Endodermal cell (in vitro differentiated cells): ENCODE measurements around the gene MYCBPAP. TPM values are rescaled to one million over a fixed set of nuclear protein-coding genes. Genes with fewer than 3 reads are reported as not detected.

ENCODE experiments used
- DNase-seq: peaks from one replicate; pipeline ENCODE4 v3.0.0-alpha.2; 2017
- H3K27ac ChIP-seq: 2 replicates; pipeline ENCODE4 v1.5.1; 2013; ENCODE audit warnings: mild to moderate bottlenecking, low read depth, low read length, moderate library complexity
- H3K27me3 ChIP-seq: 2 replicates; pipeline ENCODE4 v1.6.1; 2013; ENCODE audit warnings: mild to moderate bottlenecking, low read length, moderate library complexity; ENCODE audit not compliant: insufficient read depth, control insufficient read depth, poor library complexity, severe bottlenecking
- H3K36me3 ChIP-seq: 2 replicates; pipeline ENCODE4 v1.7.0; 2013; ENCODE audit warnings: mild to moderate bottlenecking, low read length, moderate library complexity; ENCODE audit not compliant: control insufficient read depth, insufficient read depth
- H3K4me1 ChIP-seq: one replicate; pipeline ENCODE4 v1.7.0; 2013; ENCODE audit warnings: low read length; ENCODE audit not compliant: control insufficient read depth, insufficient read depth
- H3K4me3 ChIP-seq: 2 replicates; pipeline ENCODE4 v1.5.1; 2013; ENCODE audit warnings: mild to moderate bottlenecking, low read length, moderate library complexity
- H3K9ac ChIP-seq: 2 replicates; pipeline ENCODE4 v1.6.1; 2013; ENCODE audit warnings: mild to moderate bottlenecking, low read length, moderate library complexity; ENCODE audit not compliant: poor library complexity, severe bottlenecking; ENCODE audit errors: extremely low read depth
- H3K9me3 ChIP-seq: 2 replicates; pipeline ENCODE4 v1.6.1; 2013; ENCODE audit warnings: mild to moderate bottlenecking, low read length, moderate library complexity; ENCODE audit not compliant: control insufficient read depth
- H3K27ac Mint-ChIP-seq: 2 replicates; pipeline ENCODE4 v1.8.0; 2020; ENCODE audit warnings: mixed read lengths
- H3K27me3 Mint-ChIP-seq: 2 replicates; pipeline ENCODE4 v1.8.0; 2021; ENCODE audit warnings: mild to moderate bottlenecking, mixed read lengths; ENCODE audit not compliant: insufficient read depth
- H3K36me3 Mint-ChIP-seq: 2 replicates; pipeline ENCODE4 v1.8.0; 2020; ENCODE audit warnings: low read depth, mixed read lengths
- H3K4me1 Mint-ChIP-seq: 2 replicates; pipeline ENCODE4 v1.8.0; 2020; ENCODE audit warnings: mixed read lengths
- H3K4me3 Mint-ChIP-seq: 2 replicates; pipeline ENCODE4 v1.8.0; 2020; ENCODE audit warnings: mild to moderate bottlenecking, moderate library complexity, mixed read lengths
- H3K9me3 Mint-ChIP-seq: 2 replicates; pipeline ENCODE4 v1.8.0; 2020; ENCODE audit warnings: mild to moderate bottlenecking, mixed read lengths
- WGBS, 2 experiments: methylation state at CpG; one replicate each; pipeline versions ENCODE4 v1.1.5 to v1.1.7; 2013; ENCODE audit warnings: missing lambda C conversion rate in 2 of 2, mixed read lengths in 1 of 2; ENCODE audit not compliant: insufficient coverage in 1 of 2, insufficient read length in 1 of 2; 5-methylcytosine and 5-hydroxymethylcytosine counted together
- total RNA-seq, 2 donors: library from RNA; stranded (reverse); fragmentation: NEBNext Ultra II Directional in 1 of 2; extraction: Animal tissue kit (Norgen Biotek cat#: 25700) in 1 of 2; gene quantifications; 2 replicates in 1 of 2; 3 replicates in 1 of 2; pipeline ENCODE4 v1.2.1, GENCODE V29; 2021
- TF ChIP-seq, protein P1 (sequence below): fragments of 200-600 bp; sonication (generic); conservative IDR thresholded peaks from 2 replicates; pipeline ENCODE4 v1.5.0; 2021; ENCODE audit warnings: antibody characterized with exemption, mild to moderate bottlenecking

MYCBPAP gene
- total RNA-seq, 2 donors from 2014 or later = 3.5 to 7.1 TPM

DNA sequence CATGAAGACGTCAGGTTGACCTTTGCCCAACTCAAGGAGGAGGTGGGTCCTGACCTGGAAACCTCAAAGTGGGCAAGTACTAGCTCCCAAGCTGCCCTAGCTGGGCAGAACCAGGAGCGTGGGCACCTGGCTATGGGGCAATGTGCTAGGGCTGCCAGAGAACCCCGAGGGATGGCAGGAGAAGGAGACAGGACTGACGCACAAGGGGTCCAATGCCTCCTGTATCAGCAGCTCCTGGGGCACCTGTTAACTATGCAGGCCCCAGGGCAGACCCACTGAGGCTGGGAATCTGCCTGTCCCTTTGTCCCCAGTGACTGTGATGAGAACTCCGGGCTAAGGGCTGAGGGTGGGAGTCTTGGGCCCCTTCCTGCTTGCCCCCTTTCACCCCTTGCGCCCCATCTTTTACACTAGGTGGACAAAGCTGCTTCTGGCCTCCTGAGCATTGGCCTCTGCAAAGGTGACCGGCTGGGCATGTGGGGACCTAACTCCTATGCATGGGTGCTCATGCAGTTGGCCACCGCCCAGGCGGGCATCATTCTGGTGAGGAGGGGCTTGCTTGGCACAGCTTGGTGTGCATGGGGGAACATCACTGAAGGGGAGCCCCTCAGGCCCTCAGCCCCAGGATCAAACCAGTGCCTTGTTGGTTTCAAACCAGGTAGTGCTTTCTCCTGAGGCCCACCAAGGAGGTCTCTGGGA, 47.3 kb upstream of the MYCBPAP start:
- Histone ChIP-seq H3K4me3 (no peak overlapping the region), H3K9me3 (no peaks in the 10 kb centered on the region), H3K27ac (no peak overlapping the region), H3K36me3 (no peaks in the 10 kb centered on the region), H3K27me3 (no peaks in the 10 kb centered on the region), H3K9ac (no peak overlapping the region), H3K4me1 (no peaks in the 10 kb centered on the region)
- Mint-ChIP-seq H3K9me3 (no peaks in the 10 kb centered on the region), H3K27ac (no peak overlapping the region), H3K36me3 (peaks cover 22% of the 10 kb centered on the region), H3K4me3 (no peak overlapping the region), H3K27me3 (no peaks in the 10 kb centered on the region), H3K4me1 (peaks cover 8% of the 10 kb centered on the region)
- TF ChIP-seq, protein P1, sequence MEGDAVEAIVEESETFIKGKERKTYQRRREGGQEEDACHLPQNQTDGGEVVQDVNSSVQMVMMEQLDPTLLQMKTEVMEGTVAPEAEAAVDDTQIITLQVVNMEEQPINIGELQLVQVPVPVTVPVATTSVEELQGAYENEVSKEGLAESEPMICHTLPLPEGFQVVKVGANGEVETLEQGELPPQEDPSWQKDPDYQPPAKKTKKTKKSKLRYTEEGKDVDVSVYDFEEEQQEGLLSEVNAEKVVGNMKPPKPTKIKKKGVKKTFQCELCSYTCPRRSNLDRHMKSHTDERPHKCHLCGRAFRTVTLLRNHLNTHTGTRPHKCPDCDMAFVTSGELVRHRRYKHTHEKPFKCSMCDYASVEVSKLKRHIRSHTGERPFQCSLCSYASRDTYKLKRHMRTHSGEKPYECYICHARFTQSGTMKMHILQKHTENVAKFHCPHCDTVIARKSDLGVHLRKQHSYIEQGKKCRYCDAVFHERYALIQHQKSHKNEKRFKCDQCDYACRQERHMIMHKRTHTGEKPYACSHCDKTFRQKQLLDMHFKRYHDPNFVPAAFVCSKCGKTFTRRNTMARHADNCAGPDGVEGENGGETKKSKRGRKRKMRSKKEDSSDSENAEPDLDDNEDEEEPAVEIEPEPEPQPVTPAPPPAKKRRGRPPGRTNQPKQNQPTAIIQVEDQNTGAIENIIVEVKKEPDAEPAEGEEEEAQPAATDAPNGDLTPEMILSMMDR = no peak
- 93 to 96% methylated on average over 6 to 9 of the region's 9 CpGs for WGBS, 2 experiments
- DNase-seq = no peak

DNA sequence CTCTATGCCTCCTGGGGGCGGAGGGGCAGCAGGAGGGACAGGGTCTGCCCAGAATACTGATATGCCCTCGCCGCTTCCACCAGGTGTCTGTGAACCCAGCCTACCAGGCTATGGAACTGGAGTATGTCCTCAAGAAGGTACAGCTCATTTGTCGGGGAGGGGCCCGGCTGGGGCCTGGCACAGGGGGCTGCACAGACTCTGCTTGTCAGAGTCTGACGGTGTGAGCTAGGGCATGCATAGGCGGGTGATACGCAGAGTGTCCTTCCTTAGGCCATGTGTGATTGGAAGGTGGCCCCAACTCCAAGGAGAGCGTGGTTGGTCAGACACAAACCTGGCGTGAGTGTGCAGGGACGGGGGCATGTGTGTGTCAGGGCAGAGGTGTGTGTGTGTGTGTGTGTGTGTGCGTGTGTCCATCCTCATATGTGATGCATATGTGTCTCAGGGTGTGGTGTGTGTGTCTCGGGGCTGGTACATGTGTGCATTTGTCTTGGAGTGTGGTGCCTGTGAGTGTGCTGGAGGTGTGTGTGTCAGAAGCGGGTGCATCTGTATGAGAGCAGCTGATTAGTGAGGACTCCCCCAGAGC, 46.6 kb upstream of the MYCBPAP start:
- no peak overlapping the region for H3K27ac Mint-ChIP-seq
- H3K4me3 Mint-ChIP-seq = no peak overlapping the region
- Histone ChIP-seq H3K27me3 (no peaks in the 10 kb centered on the region), H3K9ac (no peak overlapping the region), H3K36me3 (no peaks in the 10 kb centered on the region), H3K9me3 (no peaks in the 10 kb centered on the region), H3K4me3 (no peak overlapping the region), H3K4me1 (no peaks in the 10 kb centered on the region), H3K27ac (no peak overlapping the region)
- H3K9me3 Mint-ChIP-seq = no peaks in the 10 kb centered on the region
- peaks cover 2% of the 10 kb centered on the region for H3K27me3 Mint-ChIP-seq
- no peak for DNase-seq
- 94 to 96% methylated on average over 5 to 13 of the region's 14 CpGs for WGBS, 2 experiments
- TF ChIP-seq, protein P1 = no peak
- H3K4me1 Mint-ChIP-seq = peaks cover 8% of the 10 kb centered on the region
- peaks cover 23% of the 10 kb centered on the region for H3K36me3 Mint-ChIP-seq

DNA sequence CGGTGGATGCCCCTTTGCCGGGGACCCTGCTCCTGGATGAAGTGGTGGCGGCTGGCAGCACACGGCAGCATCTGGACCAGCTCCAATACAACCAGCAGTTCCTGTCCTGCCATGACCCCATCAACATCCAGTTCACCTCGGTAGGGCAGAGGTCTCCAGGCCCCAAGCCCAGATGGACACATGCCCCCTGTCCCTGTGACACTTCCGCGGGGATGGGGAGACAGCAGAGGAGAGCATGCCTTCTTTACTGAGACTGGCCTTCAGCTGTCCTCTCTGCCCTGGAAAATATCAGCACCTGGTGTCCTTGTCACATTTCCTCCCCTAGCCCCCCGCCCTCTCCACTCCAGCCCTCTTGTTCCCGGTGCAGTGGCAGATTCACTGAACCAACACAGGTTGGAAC, 45.8 kb upstream of the MYCBPAP start:
- Histone ChIP-seq H3K4me3 (no peak overlapping the region), H3K36me3 (no peaks in the 10 kb centered on the region), H3K9me3 (no peaks in the 10 kb centered on the region), H3K9ac (no peak overlapping the region), H3K27ac (no peak overlapping the region), H3K4me1 (no peaks in the 10 kb centered on the region), H3K27me3 (no peaks in the 10 kb centered on the region)
- Mint-ChIP-seq H3K36me3 (peaks cover 23% of the 10 kb centered on the region), H3K27me3 (peaks cover 11% of the 10 kb centered on the region), H3K9me3 (no peaks in the 10 kb centered on the region), H3K27ac (no peak overlapping the region), H3K4me3 (no peak overlapping the region), H3K4me1 (peaks cover 15% of the 10 kb centered on the region)
- TF ChIP-seq, protein P1 = no peak
- 94 to 95% methylated on average over 7 to 9 of the region's 9 CpGs for WGBS, 2 experiments
- DNase-seq = no peak
